ENCODE results near the gene FRMD1.

Gene FRMD1

GRCh38 chr6:168078943-168079405 is at the start of gene FRMD1:
FRMD1 (minus strand) TSS chr6:168079212; CDS start chr6:168079094, 118 bp downstream.
- no peak within 1 kb of the TSS for H3K4me3 ChIP-seq (ENCODE audit: low read length)
- no peak for TF ChIP-seq CTCF (IDR thresholded peaks at IDR 0.05; ENCODE audit: insufficient read depth, low read depth, low read length, missing control alignments)
- no peak for DNase-seq (ENCODE audit: low read depth)

GRCh38 chr6:168128006-168128630 is 49.1 kb upstream of the FRMD1 start:
- H3K4me3 ChIP-seq (ENCODE audit: low read length), result no peak overlapping the region
- no peak for TF ChIP-seq CTCF (IDR thresholded peaks at IDR 0.05; ENCODE audit: insufficient read depth, low read depth, low read length, missing control alignments)
- DNase-seq (ENCODE audit: low read depth), result no peak

- H3K4me3 ChIP-seq (ENCODE audit: low read length), result no peak overlapping the region
- no peak for TF ChIP-seq CTCF (IDR thresholded peaks at IDR 0.05; ENCODE audit: insufficient read depth, low read depth, low read length, missing control alignments)
- DNase-seq (ENCODE audit: low read depth), result no peak
Measured at GRCh38 chr6:168127384-168127868, 48.4 kb upstream of the FRMD1 start.

GRCh38 chr6:168126566-168127383 is 47.8 kb upstream of the FRMD1 start:
- TF ChIP-seq CTCF (IDR thresholded peaks at IDR 0.05; ENCODE audit: insufficient read depth, low read depth, low read length, missing control alignments), result no peak
- DNase-seq (ENCODE audit: low read depth), result no peak
- no peak overlapping the region for H3K4me3 ChIP-seq (ENCODE audit: low read length)

GRCh38 chr6:168125429-168126001 is 46.5 kb upstream of the FRMD1 start:
- no peak for DNase-seq (ENCODE audit: low read depth)
- TF ChIP-seq CTCF (IDR thresholded peaks at IDR 0.05; ENCODE audit: insufficient read depth, low read depth, low read length, missing control alignments), result no peak
- no peak overlapping the region for H3K4me3 ChIP-seq (ENCODE audit: low read length)

- DNase-seq (ENCODE audit: low read depth), result no peak
- TF ChIP-seq CTCF (IDR thresholded peaks at IDR 0.05; ENCODE audit: insufficient read depth, low read depth, low read length, missing control alignments), result no peak
- H3K4me3 ChIP-seq (ENCODE audit: low read length), result no peak overlapping the region
Measured at GRCh38 chr6:168124921-168125320, 45.9 kb upstream of the FRMD1 start.

All from epithelial cell of esophagus (primary cell).